Measurements from ENCODE around the gene MOSPD2.
A peak's percentile ranks its signal among the peaks of the same experiment; 100 is the strongest.

MOSPD2 gene

GRCh38 chrX:14872851-14873675 is at the start of gene MOSPD2, which contains the start of gene FANCB:
Gene MOSPD2, plus strand, starts transcription at chrX:14873421. Its CDS starts 108 bp downstream, at chrX:14873529.
Gene FANCB, minus strand, starts transcription at chrX:14873069. Its CDS starts 7,559 bp downstream, at chrX:14865510.
- DNase-seq = peak; percentile 91

GRCh38 chrX:14825851-14826250 is 47.4 kb upstream of the MOSPD2 start:
- no peak for DNase-seq

GRCh38 chrX:14826319-14826718 is 46.9 kb upstream of the MOSPD2 start:
- no peak for DNase-seq

- no peak for DNase-seq
Observed at GRCh38 chrX:14829643-14830042, 43.6 kb upstream of the MOSPD2 start.

GRCh38 chrX:14832151-14832550 is 41.1 kb upstream of the MOSPD2 start:
- no peak for DNase-seq

GRCh38 chrX:14832586-14832985 is 40.6 kb upstream of the MOSPD2 start:
- DNase-seq = no peak

GRCh38 chrX:14837155-14837554 is 36.1 kb upstream of the MOSPD2 start:
- no peak for DNase-seq

GRCh38 chrX:14843666-14844065 is 29.6 kb upstream of the MOSPD2 start:
- no peak for DNase-seq

GRCh38 chrX:14851526-14851925 is 21.7 kb upstream of the MOSPD2 start:
- no peak for DNase-seq

- no peak for DNase-seq
Observed at GRCh38 chrX:14864631-14865030, 8.6 kb upstream of the MOSPD2 start.

GRCh38 chrX:14865201-14865600 is 8.0 kb upstream of the MOSPD2 start:
- DNase-seq = no peak

GRCh38 chrX:14871767-14872166 is 1.5 kb upstream of the MOSPD2 start:
- DNase-seq = no peak

GRCh38 chrX:14872355-14872754 is 866 bp upstream of the MOSPD2 start:
- DNase-seq = no peak

- DNase-seq = no peak
Observed at GRCh38 chrX:14873676-14874049, 442 bp downstream of the MOSPD2 start.

GRCh38 chrX:14875624-14876023 is 2.4 kb downstream of the MOSPD2 start:
- no peak for DNase-seq

- no peak for DNase-seq
Observed at GRCh38 chrX:14883826-14884225, 10.6 kb downstream of the MOSPD2 start.

- DNase-seq = no peak
Observed at GRCh38 chrX:14884714-14885113, 11.5 kb downstream of the MOSPD2 start.

GRCh38 chrX:14886252-14886651 is 13.0 kb downstream of the MOSPD2 start:
- DNase-seq = no peak

GRCh38 chrX:14896273-14896672 is 23.1 kb downstream of the MOSPD2 start:
- no peak for DNase-seq

GRCh38 chrX:14897042-14897441 is 23.8 kb downstream of the MOSPD2 start:
- DNase-seq = no peak

GRCh38 chrX:14899607-14900006 is 26.4 kb downstream of the MOSPD2 start:
- no peak for DNase-seq

- DNase-seq = no peak
Observed at GRCh38 chrX:14902537-14902936, 29.3 kb downstream of the MOSPD2 start.

GRCh38 chrX:14903891-14904290 is 30.7 kb downstream of the MOSPD2 start:
- no peak for DNase-seq

GRCh38 chrX:14913241-14913640 is 40.0 kb downstream of the MOSPD2 start:
- no peak for DNase-seq

GRCh38 chrX:14915596-14915995 is 42.4 kb downstream of the MOSPD2 start:
- DNase-seq = no peak
